HepG2 (cell line): Measurements from ENCODE around the gene CAMK4. TPM values are rescaled to one million over a fixed set of nuclear protein-coding genes. Genes with fewer than 3 reads are reported as not detected.

Source experiments
- ATAC-seq: fragments of 200-7000 bp; cut with Tn5 transposase; 3 replicates; pipeline ENCODE4 v1.9.1; 2020; ENCODE audit warnings: mild to moderate bottlenecking, moderate library complexity
- BruUV-seq: library from RNA; stranded (reverse); fragments of 400-500 nt; replicated peaks from 2 replicates; lab custom pipeline; 2021; lab: Mats Ljungman, UMichigan
- CTCF ChIA-PET: fragments of 300-600 bp; formaldehyde crosslinking; extraction: SDS; loops from one replicate; lab custom pipeline; 2021; ENCODE audit warnings: low total read pairs, inconsistent platforms, low intra/inter-chr PET ratio; lab: Yijun Ruan, JAX
- POLR2A ChIA-PET: fragments of 350-600 bp; sonication (Branson Sonifier 250); formaldehyde crosslinking; loops from one replicate; lab custom pipeline; 2020; ENCODE audit warnings: antibody characterized with exemption, inconsistent platforms; lab: Yijun Ruan, JAX
- DNase-seq: peaks from one replicate; pipeline ENCODE4 v3.0.0-alpha.2; 2015; ENCODE audit warnings: low spot score
- FAIRE-seq: peaks from 3 replicates; lab custom pipeline; 2011; peaks lifted over from hg19 to GRCh38; lab: Jason Lieb, UNC
- H2AFZ ChIP-seq: one replicate; pipeline ENCODE4 v1.6.1; 2011; ENCODE audit warnings: low read length, inconsistent platforms
- H3K27ac ChIP-seq: fragments of 300-600 bp; 3 replicates; pipeline ENCODE4 v1.8.0; 2011; ENCODE audit warnings: mixed run types, mild to moderate bottlenecking, mixed read lengths, low read length, inconsistent platforms; ENCODE audit not compliant: insufficient read depth; ENCODE audit errors: extremely low read length
- H3K27me3 ChIP-seq, 2 experiments: fragments of 200-600 bp in 1 of 2; 2 replicates in 1 of 2; 3 replicates in 1 of 2; pipeline versions ENCODE4 v1.6.0 to v1.8.0; 2011; ENCODE audit warnings: low read length in 2 of 2, mild to moderate bottlenecking in 2 of 2, moderate library complexity in 2 of 2, inconsistent platforms in 1 of 2; ENCODE audit not compliant: insufficient read depth in 2 of 2, control insufficient read depth in 1 of 2
- H3K36me3 ChIP-seq, 2 experiments: fragments of 200-600 bp in 1 of 2; replicated peaks in 1 of 2; 2 replicates in 1 of 2; 3 replicates in 1 of 2; pipeline versions ENCODE4 v1.5.1 to v1.8.0; 2011; ENCODE audit warnings: low read length in 2 of 2, inconsistent platforms in 1 of 2; ENCODE audit not compliant: insufficient read depth in 2 of 2, control insufficient read depth in 1 of 2
- H3K4me1 ChIP-seq: 2 replicates; pipeline ENCODE4 v1.5.1; 2012; ENCODE audit warnings: low read length, inconsistent platforms; ENCODE audit not compliant: insufficient read depth
- H3K4me2 ChIP-seq: 2 replicates; pipeline ENCODE4 v1.6.0; 2011; ENCODE audit warnings: low read depth, low read length, inconsistent platforms
- H3K4me3 ChIP-seq, 3 experiments: fragments of 200-600 bp in 1 of 3; sonication (generic), shearing (Covaris generic) in 1 of 3; replicated peaks in 1 of 3; 2 replicates each; pipeline ENCODE4 v1.5.1; 2011 to 2016; ENCODE audit warnings: low read length in 3 of 3, inconsistent platforms in 2 of 3, low read depth in 2 of 3, mild to moderate bottlenecking in 2 of 3, control low read depth in 1 of 3, mixed read lengths in 1 of 3; ENCODE audit not compliant: insufficient read depth in 1 of 3
- H3K79me2 ChIP-seq: one replicate; pipeline ENCODE4 v1.6.1; 2011; ENCODE audit warnings: low read length, inconsistent platforms; ENCODE audit not compliant: insufficient read depth
- H3K9ac ChIP-seq: 2 replicates; pipeline ENCODE4 v1.6.0; 2011; ENCODE audit warnings: mild to moderate bottlenecking, low read depth, low read length, inconsistent platforms; ENCODE audit not compliant: insufficient read depth
- H3K9me3 ChIP-seq: 2 replicates; pipeline ENCODE4 v1.5.1; 2012; ENCODE audit warnings: mild to moderate bottlenecking, low read length
- H4K20me1 ChIP-seq: 2 replicates; pipeline ENCODE4 v1.6.0; 2011; ENCODE audit warnings: inconsistent platforms, mild to moderate bottlenecking, low read length, moderate library complexity; ENCODE audit not compliant: insufficient read depth
- ELF4 ChIP-seq: sonication (generic); formaldehyde crosslinking; IDR thresholded peaks from 2 replicates; pipeline ENCODE4 v1.5.0; 2020; ENCODE audit warnings: missing genetic modification reagents, mild to moderate bottlenecking, moderate library complexity, borderline replicate concordance
- MAF1 ChIP-seq: sonication (generic); formaldehyde crosslinking; IDR thresholded peaks from 2 replicates; pipeline ENCODE4 v1.5.0; 2020; ENCODE audit warnings: missing genetic modification reagents, borderline replicate concordance
- NR3C1 ChIP-seq: sonication (generic); formaldehyde crosslinking; IDR thresholded peaks from 2 replicates; pipeline ENCODE4 v1.4.0; 2020; ENCODE audit warnings: missing genetic modification reagents
- ZNF709 ChIP-seq: sonication (generic); formaldehyde crosslinking; IDR thresholded peaks from 2 replicates; pipeline ENCODE4 v1.5.0; 2020; ENCODE audit warnings: mild to moderate bottlenecking, missing genetic modification reagents
- WGBS: methylation state at CpG from one replicate; pipeline ENCODE4 v1.1.6; 2017; ENCODE audit warnings: low lambda C conversion rate; 5-methylcytosine and 5-hydroxymethylcytosine counted together
- in situ Hi-C: cut with HindIII; loops from 2 replicates; pipeline ENCODE4 v1.10.0; 2017; ENCODE audit warnings: low pct_unique_long_range_greater_than_20kb; ENCODE audit not compliant: extremely low pct_ligation_motif_present
- intact Hi-C: fragments of 100-400 bp; cut with micrococcal nuclease; formaldehyde crosslinking; loops from one replicate; pipeline ENCODE4 v1.10.0; 2022; ENCODE audit not compliant: unreplicated experiment
- polyA plus RNA-seq, 8 experiments: library from polyadenylated mRNA; depleted of rRNA in 3 of 8; stranded (reverse) in 7 of 8; unstranded in 1 of 8; fragments of >200 nt; fragmentation: Illumina TruSeq in 4 of 8; extraction: Trizol in 4 of 8; gene quantifications; 2 replicates each; pipeline versions ENCODE4 v1.2.1 to v1.2.3, GENCODE V29; 2011 to 2016; ENCODE audit warnings: low read depth in 4 of 8, missing spikeins in 1 of 8, mixed read lengths in 1 of 8; ENCODE audit not compliant: insufficient read depth in 1 of 8
- total RNA-seq, 5 experiments: library from RNA; depleted of rRNA; stranded (reverse); fragments of >200 nt; fragmentation: Illumina TruSeq; extraction: Trizol; gene quantifications; 2 replicates each; pipeline ENCODE4 v1.2.3, GENCODE V29; 2016; ENCODE audit warnings: low read depth in 1 of 5
- TF ChIP-seq, protein P1 (sequence below): IDR thresholded peaks from 2 replicates; pipeline ENCODE4 v1.6.1; 2016; ENCODE audit warnings: low read depth, borderline replicate concordance
- TF ChIP-seq, protein P2 (sequence below): sonication (generic); formaldehyde crosslinking; IDR thresholded peaks from 2 replicates; pipeline ENCODE4 v1.5.0; 2020; ENCODE audit warnings: missing genetic modification reagents, mild to moderate bottlenecking, borderline replicate concordance

CAMK4 gene
- total and polyA plus RNA-seq, 2 of the 13 experiments (the other 11 are each of a cell fraction or from before 2014, with no cell fraction given) = not detected

DNA sequence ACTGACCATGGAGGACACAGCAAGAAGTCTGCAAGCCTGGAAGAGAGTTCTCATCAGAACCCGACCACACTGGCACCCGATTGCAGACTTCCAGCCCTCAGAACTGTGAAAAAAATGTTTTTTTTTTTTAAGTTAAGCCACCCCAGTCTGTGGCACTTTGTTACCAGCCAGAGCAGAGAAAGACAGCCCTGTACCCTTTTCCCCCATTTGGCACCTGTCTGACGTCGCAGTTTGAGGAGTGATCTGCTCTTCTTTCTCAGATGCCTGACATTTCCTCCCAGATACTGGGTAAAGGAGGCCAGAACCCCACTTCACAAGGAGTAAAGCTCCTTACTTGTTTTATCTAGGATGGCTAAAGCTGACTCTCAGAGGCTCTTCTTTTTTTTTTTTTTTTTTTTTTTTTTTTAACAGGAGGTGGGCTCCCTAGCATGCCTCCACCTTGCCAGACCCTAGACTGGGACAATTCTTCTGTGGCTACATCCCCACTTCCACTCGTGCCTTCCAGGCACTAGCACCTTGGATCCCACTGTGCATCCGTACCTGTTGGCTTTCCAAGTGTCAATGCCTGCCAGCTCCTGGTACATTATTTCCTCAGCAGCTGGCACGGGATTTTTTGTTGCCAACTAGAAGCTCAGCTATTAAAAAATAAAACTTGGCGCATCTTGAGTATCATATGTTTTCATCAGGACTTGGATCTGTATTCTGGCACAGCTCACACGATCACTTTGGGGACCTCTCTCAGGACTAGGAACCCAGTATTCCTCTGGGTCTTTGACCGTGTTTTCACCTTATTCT lies 14.4 kb downstream of the CAMK4 start:
- no peak for ATAC-seq
- Histone ChIP-seq H2AFZ (no peak overlapping the region), H4K20me1 (no peaks in the 10 kb centered on the region), H3K4me1 (no peaks in the 10 kb centered on the region), H3K4me2 (no peak overlapping the region), H3K27ac (no peak overlapping the region), H3K9ac (no peak overlapping the region), H3K27me3 (peaks cover 0 to 4% of the 10 kb centered on the region in 2 experiments; a peak in 2 of 5 replicates), H3K9me3 (no peaks in the 10 kb centered on the region), H3K4me3 (no peak overlapping the region), H3K36me3 (no peaks in the 10 kb centered on the region), H3K79me2 (no peaks in the 10 kb centered on the region)
- intact Hi-C loops = no loop called here
- under 1% methylated on average over 10 of the region's 10 CpGs for WGBS
- no TSS peak for BruUV-seq
- TF ChIP-seq MAF1 (no peak), ZNF709 (CRISPR knock-in tag) (no peak), NR3C1 (CRISPR knock-in tag) (no peak), ELF4 (CRISPR knock-in tag) (no peak)
- TF ChIP-seq, protein P1, sequence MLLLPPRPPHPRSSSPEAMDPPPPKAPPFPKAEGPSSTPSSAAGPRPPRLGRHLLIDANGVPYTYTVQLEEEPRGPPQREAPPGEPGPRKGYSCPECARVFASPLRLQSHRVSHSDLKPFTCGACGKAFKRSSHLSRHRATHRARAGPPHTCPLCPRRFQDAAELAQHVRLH (CRISPR knock-in tag) = no peak
- TF ChIP-seq, protein P2, sequence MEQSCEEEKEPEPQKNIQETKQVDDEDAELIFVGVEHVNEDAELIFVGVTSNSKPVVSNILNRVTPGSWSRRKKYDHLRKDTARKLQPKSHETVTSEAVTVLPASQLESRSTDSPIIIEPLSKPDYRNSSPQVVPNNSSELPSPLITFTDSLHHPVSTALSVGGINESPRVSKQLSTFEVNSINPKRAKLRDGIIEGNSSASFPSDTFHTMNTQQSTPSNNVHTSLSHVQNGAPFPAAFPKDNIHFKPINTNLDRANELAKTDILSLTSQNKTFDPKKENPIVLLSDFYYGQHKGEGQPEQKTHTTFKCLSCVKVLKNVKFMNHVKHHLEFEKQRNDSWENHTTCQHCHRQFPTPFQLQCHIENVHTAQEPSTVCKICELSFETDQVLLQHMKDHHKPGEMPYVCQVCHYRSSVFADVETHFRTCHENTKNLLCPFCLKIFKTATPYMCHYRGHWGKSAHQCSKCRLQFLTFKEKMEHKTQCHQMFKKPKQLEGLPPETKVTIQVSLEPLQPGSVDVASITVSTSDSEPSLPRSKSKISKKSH (CRISPR knock-in tag) = no peak
- ChIA-PET POLR2A (no interaction called here), CTCF (no interaction called here)
- in situ Hi-C loops = no loop called here
- no peak for DNase-seq
- FAIRE-seq = no peak
